Effector CD4-positive, alpha-beta T cell (primary cell): ENCODE data around the gene TMEM215. TPM values are rescaled to one million over a fixed set of nuclear protein-coding genes. Genes with fewer than 3 reads are reported as not detected.
"Not testable (repeated sequence)": the region's sequence is repeated elsewhere in the genome, so short reads cannot be mapped to it uniquely, and the experiment has no call there.

ENCODE experiments used
- DNase-seq: peaks from one replicate; pipeline ENCODE4 v3.0.0-alpha.2; 2020
- total RNA-seq: gene quantifications from one replicate; lab custom pipeline; 2026; lab: John Stamatoyannopoulos, UW

Gene TMEM215, protein sequence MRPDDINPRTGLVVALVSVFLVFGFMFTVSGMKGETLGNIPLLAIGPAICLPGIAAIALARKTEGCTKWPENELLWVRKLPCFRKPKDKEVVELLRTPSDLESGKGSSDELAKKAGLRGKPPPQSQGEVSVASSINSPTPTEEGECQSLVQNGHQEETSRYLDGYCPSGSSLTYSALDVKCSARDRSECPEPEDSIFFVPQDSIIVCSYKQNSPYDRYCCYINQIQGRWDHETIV
- total RNA-seq = not detected

DNA sequence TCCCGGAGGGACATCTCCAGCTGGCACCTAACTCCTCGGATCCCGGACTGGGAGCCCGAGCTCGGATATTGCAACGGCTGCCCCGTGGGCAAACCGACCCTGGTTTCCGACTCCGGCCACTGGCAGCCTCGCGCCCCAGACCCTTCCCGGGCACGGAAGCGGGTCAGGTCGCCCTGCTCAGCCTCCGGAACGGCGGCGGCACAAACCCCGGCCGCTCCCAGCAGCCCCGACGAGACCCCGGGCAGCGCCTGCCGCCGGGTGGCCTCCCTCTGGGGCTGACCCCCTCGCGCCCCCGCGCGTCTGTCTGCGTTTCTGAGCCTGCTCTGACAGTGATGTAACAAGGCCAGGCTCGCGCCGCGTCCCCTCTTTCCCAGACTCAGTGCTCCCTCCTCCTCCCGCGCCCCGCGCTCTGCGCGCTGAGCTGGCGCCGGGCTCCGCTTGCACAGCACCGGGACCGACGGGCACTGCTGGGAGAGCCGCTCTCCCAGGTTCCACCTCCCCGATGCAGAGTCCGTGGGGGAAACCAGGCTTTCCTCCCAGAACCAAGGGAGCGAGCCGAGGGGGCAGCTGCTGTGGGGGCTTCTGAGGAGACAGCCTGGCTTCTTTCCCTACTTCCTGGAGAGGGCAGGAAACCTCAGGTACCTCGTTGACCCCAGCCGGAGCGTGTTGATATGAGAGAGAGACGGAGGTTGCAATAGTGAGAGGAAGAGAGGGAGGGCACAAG, at the start of gene TMEM215:
TSS of gene TMEM215 (plus strand) at position 373 of the 724 bp plus-strand sequence. CDS start 644 bp downstream, outside the sequence.
- no peak for DNase-seq

DNA sequence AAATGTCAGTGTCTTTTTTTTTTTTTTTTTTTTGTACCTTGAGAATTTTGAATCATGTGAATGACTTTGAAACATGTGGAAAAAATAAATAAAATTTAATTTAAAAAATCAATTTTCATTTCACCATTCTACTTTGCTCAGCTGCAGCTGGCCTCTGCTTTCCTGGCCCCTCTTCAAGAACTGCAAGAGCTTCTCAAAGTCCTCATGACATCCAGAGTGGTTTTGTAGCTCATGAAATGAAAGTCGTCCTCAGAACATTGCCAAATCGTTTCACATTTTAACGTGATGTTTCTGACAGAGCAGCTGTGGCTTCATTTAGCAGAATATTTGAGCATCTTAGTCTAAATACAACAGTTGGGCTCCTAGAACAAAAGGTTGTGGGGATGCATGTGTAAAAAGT, 47.9 kb upstream of the TMEM215 start:
- no peak for DNase-seq

- no peak for DNase-seq
Observed at GRCh38 chr9:32737378-32737777, 46.0 kb upstream of the TMEM215 start.

DNA sequence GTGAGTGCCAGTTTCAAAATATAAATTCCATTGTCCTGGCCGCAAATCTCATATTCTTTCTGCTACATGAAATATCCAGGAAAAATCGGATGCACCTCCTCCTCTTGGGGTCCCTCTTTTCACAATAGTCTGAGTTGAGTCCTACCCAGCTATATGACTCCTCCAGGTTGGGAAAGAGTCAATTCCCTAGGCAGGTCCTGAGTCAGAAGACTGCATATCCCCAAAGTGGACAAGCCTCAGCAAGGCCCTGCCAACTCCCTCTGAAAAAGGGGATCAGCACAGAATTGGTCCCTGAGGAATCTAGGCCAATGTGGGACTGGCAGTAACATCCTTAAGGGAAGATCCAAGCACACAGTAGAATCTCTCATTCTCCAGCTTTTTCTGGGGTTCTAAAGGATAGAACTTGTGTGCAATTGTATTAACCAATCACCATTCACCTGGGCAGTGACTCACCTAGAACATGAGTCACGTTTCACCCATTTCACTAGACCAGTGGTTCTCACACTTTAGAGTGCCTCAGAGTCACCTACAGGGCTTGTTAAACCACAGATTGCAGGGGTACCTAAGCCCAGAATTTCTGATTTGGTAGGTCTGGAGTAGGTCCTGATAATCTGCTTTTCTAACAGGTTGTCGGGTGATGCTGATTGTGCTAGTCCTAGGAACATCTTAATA, 44.7 kb upstream of the TMEM215 start:
- DNase-seq = no peak

DNA sequence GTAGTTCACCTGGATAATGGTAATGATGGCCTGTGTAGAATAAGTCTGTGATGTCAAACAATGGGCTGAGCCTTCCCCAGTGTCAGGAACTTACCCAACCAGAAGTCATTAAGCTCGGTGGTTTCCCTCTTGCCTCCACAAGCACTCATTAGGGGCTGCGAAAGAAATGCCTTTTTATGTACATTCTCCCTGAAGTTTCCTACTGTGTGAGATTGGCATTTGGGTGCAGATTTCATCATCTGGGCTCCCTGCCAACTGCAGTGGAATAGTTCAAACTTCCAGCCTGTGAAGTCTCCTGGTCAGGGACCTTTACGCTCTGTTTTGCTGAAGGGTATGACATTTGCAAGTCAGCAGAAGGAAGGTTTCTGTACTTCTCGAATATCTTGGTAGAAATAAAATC, 41.6 kb upstream of the TMEM215 start:
- no peak for DNase-seq

GRCh38 chr9:32742296-32742695, 41.0 kb upstream of the TMEM215 start:
- no peak for DNase-seq

DNA sequence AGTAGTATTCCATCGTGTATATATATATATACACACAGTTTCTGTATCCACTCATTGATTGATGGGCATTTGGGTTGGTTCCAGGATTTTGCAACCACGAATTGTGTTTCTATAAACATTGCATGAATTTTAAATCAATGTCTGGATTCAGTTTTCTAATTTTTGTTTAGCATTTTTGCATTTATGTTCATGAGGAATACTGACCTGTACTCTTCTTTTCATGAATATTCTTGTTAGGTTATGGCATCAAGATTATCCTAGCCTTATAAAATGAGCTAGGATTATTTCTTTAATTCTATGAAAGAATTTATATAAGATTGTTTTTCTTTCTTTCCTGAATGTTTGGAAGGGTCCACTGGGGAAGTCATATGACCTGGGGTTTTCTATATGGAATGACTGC, 35.3 kb upstream of the TMEM215 start:
- DNase-seq = no peak

- DNase-seq = no peak
Observed at GRCh38 chr9:32755730-32756129, 27.6 kb upstream of the TMEM215 start.

DNA sequence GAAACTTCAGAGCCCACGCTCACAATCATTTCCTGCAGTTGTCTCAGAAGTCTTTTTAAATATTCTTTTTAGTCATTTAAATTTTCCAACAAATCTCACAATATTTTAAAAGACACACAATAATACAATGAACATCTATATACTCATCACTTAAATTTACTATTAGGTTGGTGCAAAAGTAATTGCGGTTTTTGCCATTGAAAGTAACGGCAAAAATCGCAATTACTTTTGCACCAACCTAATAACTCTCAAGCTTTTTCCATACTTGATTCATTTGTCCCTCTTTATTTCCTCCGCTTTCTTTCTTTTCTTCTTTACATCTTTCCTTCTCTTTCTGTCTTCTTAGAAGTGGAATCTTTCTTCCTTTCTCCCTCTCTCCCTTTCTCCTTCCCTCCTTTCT, 19.2 kb upstream of the TMEM215 start:
- DNase-seq = no peak

DNA sequence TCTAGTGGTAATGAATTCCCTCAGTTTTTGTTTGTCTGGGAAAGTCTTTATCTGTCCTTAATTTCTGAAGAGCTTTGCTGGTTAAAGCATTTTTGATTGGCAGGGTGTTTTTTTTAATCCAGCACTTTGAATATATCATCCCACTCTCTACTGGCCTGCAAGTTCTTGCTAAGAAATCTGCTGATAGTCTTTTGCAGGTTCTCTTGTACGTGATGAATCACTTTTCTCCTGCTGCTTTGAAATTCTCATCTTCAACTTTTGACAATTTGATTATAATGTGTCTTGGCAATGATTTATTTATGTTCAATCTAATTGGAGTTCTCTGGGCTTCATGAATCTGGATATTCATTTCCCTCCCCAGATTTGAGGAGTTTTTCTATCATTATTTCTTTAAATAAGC, 8.1 kb upstream of the TMEM215 start:
- no peak for DNase-seq

GRCh38 chr9:32776201-32776600, 7.1 kb upstream of the TMEM215 start:
- no peak for DNase-seq

DNA sequence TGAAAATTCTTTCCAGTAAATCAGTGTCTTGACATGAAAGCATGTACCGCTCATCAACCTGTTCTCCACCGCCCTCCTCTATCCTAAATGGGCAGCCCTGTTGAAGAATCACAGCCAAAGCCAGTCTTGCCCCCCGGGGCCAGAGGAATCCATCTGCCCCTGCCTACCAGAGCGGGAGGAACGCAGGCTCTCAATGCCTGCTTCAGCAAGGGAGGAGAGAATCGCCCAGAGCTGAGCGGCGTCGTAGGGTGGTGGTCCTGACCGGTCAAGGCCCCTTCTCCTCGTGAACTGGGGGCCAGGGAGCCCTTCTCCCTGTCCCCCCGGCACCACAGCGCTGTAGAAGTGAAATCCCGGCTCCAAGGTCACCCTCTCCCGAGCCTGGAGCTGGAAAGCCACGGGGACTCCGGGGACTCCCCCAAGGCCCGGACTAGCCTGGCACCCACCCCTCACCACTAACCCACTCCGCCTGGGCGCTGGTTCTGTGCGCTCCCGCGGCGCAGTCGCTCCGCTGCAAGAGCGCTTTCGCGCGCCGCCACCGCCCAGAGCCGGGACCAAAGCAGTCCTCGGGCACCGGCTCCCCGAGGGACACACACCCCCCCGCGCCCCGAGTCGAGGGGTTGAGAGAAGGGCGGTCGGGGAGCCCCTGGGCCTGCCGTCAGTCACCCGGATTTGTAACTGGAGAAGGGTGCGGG, 718 bp upstream of the TMEM215 start:
- DNase-seq = no peak

DNA sequence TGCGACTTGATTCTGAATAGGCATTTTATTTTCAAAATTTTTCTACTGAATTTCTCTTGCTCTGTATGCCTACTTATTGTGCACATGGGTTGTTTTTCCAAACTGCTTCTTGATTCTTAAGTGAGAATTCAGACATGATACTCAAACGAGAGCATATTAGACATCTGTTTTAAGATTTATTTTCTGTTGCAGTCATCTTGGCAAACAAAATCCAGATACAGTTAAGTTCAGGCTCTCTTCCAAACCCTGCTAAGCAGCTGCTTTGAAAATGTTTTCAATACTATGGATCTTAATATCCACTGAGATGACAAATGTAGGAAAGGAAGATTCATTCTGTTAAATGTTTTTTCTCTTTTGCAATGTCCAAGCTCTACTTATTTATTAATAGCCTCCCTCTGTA, 4.5 kb downstream of the TMEM215 start:
- DNase-seq = no peak

GRCh38 chr9:32796015-32796414, 12.7 kb downstream of the TMEM215 start:
- DNase-seq = not testable (repeated sequence)

DNA sequence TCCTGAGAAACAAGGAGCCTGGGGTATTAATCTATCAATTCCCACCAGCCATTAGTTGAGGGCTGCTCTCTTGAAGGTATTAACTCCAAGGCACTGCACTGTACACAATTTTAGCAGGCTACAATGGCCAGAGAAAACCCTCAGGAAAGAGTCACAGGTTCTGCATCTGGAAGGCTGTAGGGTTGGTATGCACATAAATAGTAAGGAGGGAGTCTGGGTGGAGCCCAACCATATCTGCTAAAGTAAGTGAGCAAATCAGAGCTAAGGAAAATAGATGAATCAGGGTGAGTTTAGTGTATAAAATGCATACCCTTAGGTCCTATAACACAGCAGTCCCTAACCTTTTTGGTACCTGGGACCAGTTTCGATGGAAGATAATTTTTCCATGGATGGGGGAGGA, 18.2 kb downstream of the TMEM215 start:
- DNase-seq = no peak

- DNase-seq = no peak
Observed at GRCh38 chr9:32807217-32807616, 23.9 kb downstream of the TMEM215 start.

DNA sequence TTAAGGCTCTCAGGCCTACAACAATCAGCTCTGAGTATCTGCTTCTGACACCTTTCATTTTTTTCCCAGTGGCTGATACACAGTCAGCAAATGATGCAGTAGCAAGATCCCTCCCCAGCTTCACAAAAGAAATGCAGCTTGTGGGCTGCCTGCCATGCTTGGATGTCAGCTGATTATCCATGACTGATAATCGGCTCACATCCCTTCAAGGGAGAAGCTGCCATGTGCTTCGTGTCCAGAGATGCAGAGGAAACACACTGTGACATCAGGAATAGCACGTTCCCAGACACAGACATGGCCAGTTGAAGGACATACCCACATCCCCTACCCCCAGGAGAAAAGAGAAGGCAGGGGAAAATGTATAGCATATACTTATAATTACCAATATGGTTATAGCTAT, 27.9 kb downstream of the TMEM215 start:
- DNase-seq = no peak

DNA sequence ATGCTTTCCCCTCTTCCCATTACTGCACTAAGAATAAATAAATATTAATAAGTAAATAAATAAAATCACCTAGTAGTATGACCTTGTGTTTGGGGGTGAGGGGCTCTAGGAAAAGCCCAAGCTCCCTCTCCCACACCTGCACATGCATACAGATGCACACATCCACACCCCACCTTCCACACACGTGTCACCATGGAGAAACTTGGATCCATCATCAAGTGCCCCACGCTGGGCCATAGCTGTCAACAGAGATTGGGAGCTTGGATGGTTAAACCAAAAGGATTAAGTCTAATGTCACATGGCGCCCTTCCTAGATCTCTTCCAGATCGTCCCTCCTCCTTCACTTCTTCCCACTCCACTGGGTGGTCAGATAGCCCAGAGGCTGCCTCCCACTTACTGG, 37.0 kb downstream of the TMEM215 start:
- no peak for DNase-seq

DNA sequence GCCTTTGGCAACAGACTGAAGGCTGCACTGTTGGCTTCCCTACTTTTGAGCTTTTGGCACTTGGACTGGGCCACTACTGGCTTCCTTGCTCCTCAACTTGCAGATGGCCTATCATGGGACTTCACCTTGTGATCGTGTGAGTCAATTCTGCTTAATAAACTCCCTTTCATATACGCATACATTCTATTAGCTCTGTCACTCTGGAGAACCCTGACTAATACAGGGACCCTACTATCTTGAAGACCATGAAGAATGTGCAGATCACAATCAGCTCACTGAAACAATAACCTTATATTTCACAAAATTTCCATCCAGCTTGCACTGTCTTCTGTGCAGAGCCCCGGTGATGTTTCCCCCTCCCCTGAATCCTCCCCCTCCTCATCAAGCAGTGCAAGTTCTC, 39.8 kb downstream of the TMEM215 start:
- no peak for DNase-seq

GRCh38 chr9:32823551-32823950, 40.2 kb downstream of the TMEM215 start:
- no peak for DNase-seq

- DNase-seq = no peak
Observed at GRCh38 chr9:32825203-32825602, 41.9 kb downstream of the TMEM215 start.

DNA sequence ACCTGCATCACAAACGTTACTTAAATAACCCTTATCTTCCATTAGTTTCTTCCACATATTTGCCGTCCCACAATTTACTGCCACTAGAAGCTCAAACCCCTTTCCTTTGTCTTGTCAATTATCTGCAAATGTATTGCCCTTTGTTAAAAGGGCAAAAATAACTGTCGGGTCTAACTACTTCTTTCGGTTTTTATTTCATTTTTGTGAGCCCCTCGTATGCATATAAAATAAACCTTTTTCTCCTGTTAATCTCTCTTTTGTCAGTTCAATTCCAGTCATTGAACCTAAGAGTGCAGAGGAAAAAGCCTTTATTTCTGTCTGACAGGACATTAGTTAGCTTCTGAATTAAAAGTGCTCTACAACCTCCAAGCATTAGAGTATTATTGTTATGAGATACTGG, 45.5 kb downstream of the TMEM215 start:
- no peak for DNase-seq

DNA sequence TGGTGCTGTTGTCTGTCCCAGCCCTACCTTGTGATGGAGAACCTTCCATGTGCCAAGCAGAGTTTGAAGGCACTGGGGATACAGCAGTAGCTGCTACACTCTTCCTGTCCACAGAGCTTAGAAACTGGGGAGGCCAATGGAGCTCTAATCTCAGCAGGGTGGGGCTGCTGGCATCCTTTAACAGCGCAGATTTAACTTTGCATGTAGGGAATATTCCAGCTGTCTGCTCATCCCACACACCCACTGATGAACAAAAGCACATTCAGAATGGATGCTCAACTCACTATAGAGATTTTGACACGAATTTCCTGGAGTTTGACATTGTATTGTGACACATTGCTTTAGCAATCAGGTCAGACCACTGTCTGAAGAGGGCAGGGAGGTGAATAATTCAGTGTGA, 49.0 kb downstream of the TMEM215 start:
- DNase-seq = no peak
